ENCODE measurements around the gene ST7.
"Not testable (repeated sequence)": the region's sequence is repeated elsewhere in the genome, so short reads cannot be mapped to it uniquely, and the experiment has no call there.

ST7 gene

GRCh38 chr7:117010375-117011133 lies 57.3 kb downstream of the ST7 start:
- no peak for FAIRE-seq

- no peak for FAIRE-seq
Observed at GRCh38 chr7:117011419-117012260, 58.3 kb downstream of the ST7 start.

- FAIRE-seq = no peak
Observed at GRCh38 chr7:117012284-117012683, 59.0 kb downstream of the ST7 start.

GRCh38 chr7:117012696-117013095 lies 59.4 kb downstream of the ST7 start:
- peak; percentile 9 for FAIRE-seq

GRCh38 chr7:117014099-117014656 lies 60.9 kb downstream of the ST7 start:
- FAIRE-seq = no peak

- peak; percentile 95 for FAIRE-seq
Observed at GRCh38 chr7:117014673-117015133, 61.4 kb downstream of the ST7 start.

- no peak for FAIRE-seq
Observed at GRCh38 chr7:117015258-117016184, 62.2 kb downstream of the ST7 start.

- no peak for FAIRE-seq
Observed at GRCh38 chr7:117017017-117017451, 63.7 kb downstream of the ST7 start.

GRCh38 chr7:117017702-117018266 lies 64.5 kb downstream of the ST7 start:
- FAIRE-seq = no peak

GRCh38 chr7:117018713-117019112 lies 65.4 kb downstream of the ST7 start:
- no peak for FAIRE-seq

- no peak for FAIRE-seq
Observed at GRCh38 chr7:117019287-117019686, 66.0 kb downstream of the ST7 start.

GRCh38 chr7:117019786-117020590 lies 66.7 kb downstream of the ST7 start:
- peak; percentile 21 for FAIRE-seq

- FAIRE-seq = no peak
Observed at GRCh38 chr7:117020591-117020973, 67.3 kb downstream of the ST7 start.

- no peak for FAIRE-seq
Observed at GRCh38 chr7:117021366-117021765, 68.1 kb downstream of the ST7 start.

GRCh38 chr7:117021986-117022385 lies 68.7 kb downstream of the ST7 start:
- FAIRE-seq = no peak

GRCh38 chr7:117023325-117023854 lies 70.1 kb downstream of the ST7 start:
- no peak for FAIRE-seq

- no peak for FAIRE-seq
Observed at GRCh38 chr7:117024811-117025210, 71.5 kb downstream of the ST7 start.

GRCh38 chr7:117025891-117026290 lies 72.6 kb downstream of the ST7 start:
- FAIRE-seq = no peak

- not testable (repeated sequence) for FAIRE-seq
Observed at GRCh38 chr7:117030346-117030745, 77.0 kb downstream of the ST7 start.

- FAIRE-seq = not testable (repeated sequence)
Observed at GRCh38 chr7:117030793-117031192, 77.5 kb downstream of the ST7 start.

- no peak for FAIRE-seq
Observed at GRCh38 chr7:117032810-117033209, 79.5 kb downstream of the ST7 start.

Data from islet of Langerhans (tissue), 1 donor.